GM18498 (cell line): ENCODE data around the gene PRRC2C.
"Not testable (repeated sequence)": the region's sequence is repeated elsewhere in the genome, so short reads cannot be mapped to it uniquely, and the experiment has no call there.

ENCODE experiments used
- ATAC-seq: cut with Tn5 transposase; IDR thresholded peaks from one replicate; pipeline ENCODE4 v1.9.1; 2021; ENCODE audit warnings: mild to moderate bottlenecking, moderate library complexity; ENCODE audit not compliant: unreplicated experiment

PRRC2C gene

GRCh38 chr1:171582589-171582988, 97.3 kb downstream of the PRRC2C start:
- ATAC-seq, result no peak

- ATAC-seq, result no peak
These were observed 98.4 kb downstream of the PRRC2C start for GRCh38 chr1:171583591-171584201.

GRCh38 chr1:171585715-171586114, 100.4 kb downstream of the PRRC2C start:
- ATAC-seq, result no peak

- ATAC-seq, result no peak
These were observed 102.9 kb downstream of the PRRC2C start for GRCh38 chr1:171588230-171588629.

- ATAC-seq, result no peak
These were observed 104.7 kb downstream of the PRRC2C start for GRCh38 chr1:171590022-171590421.

GRCh38 chr1:171595324-171595723, 110.0 kb downstream of the PRRC2C start:
- ATAC-seq, result no peak

- no peak for ATAC-seq
These were observed 110.8 kb downstream of the PRRC2C start for GRCh38 chr1:171596119-171596518.

- ATAC-seq, result no peak
These were observed 111.4 kb downstream of the PRRC2C start for GRCh38 chr1:171596705-171597104.

- no peak for ATAC-seq
These were observed 111.9 kb downstream of the PRRC2C start for GRCh38 chr1:171597203-171597602.

- ATAC-seq, result not testable (repeated sequence)
These were observed 115.0 kb downstream of the PRRC2C start for GRCh38 chr1:171600310-171600709.

GRCh38 chr1:171600862-171601261, 115.5 kb downstream of the PRRC2C start:
- ATAC-seq, result no peak

GRCh38 chr1:171603042-171603441, 117.7 kb downstream of the PRRC2C start:
- ATAC-seq, result not testable (repeated sequence)

- peak; percentile 50 for ATAC-seq
These were observed 121.1 kb downstream of the PRRC2C start for GRCh38 chr1:171606402-171606941.

- peak; percentile 46 for ATAC-seq
These were observed 125.1 kb downstream of the PRRC2C start for GRCh38 chr1:171610385-171610784.

- no peak for ATAC-seq
These were observed 126.0 kb downstream of the PRRC2C start for GRCh38 chr1:171611306-171611705.

- ATAC-seq, result no peak
These were observed 128.0 kb downstream of the PRRC2C start for GRCh38 chr1:171613282-171613681.

GRCh38 chr1:171615122-171615906, 130.0 kb downstream of the PRRC2C start:
- ATAC-seq, result peak; percentile 47

GRCh38 chr1:171616586-171616985, 131.3 kb downstream of the PRRC2C start:
- ATAC-seq, result no peak

GRCh38 chr1:171622152-171622462, 136.8 kb downstream of the PRRC2C start, which contains the start of gene MYOCOS:
Gene MYOCOS, plus strand, starts transcription at chr1:171622243. Its CDS starts 1,641 bp downstream, at chr1:171623884.
- ATAC-seq, result no peak

- no peak for ATAC-seq
These were observed 138.5 kb downstream of the PRRC2C start for GRCh38 chr1:171623651-171624331.

- ATAC-seq, result no peak
These were observed 139.9 kb downstream of the PRRC2C start for GRCh38 chr1:171625225-171625624.

GRCh38 chr1:171627020-171627419, 141.7 kb downstream of the PRRC2C start:
- ATAC-seq, result no peak
